Astrocyte (in vitro differentiated cells and primary cell): ENCODE measurements around the gene TNFRSF18. TPM values are rescaled to one million over a fixed set of nuclear protein-coding genes. Genes with fewer than 3 reads are reported as not detected.

Experiments used
- DNase-seq: peaks from one replicate; pipeline ENCODE4 v3.0.0-alpha.2; 2010; ENCODE audit warnings: low read depth
- FAIRE-seq: peaks from 2 replicates; lab custom pipeline; 2011; peaks lifted over from hg19 to GRCh38; lab: Jason Lieb, UNC
- H2AFZ ChIP-seq: 2 replicates; pipeline ENCODE4 v1.6.0; 2012; ENCODE audit warnings: low read depth, low read length, inconsistent platforms
- H3K27ac ChIP-seq: 2 replicates; pipeline ENCODE4 v1.5.1; 2011; ENCODE audit warnings: low read depth, low read length, inconsistent platforms
- H3K27me3 ChIP-seq: 2 replicates; pipeline ENCODE4 v1.6.0; 2011; ENCODE audit warnings: low read length, inconsistent platforms; ENCODE audit not compliant: insufficient read depth
- H3K36me3 ChIP-seq: 2 replicates; pipeline ENCODE4 v1.5.1; 2011; ENCODE audit warnings: low read length, inconsistent platforms; ENCODE audit not compliant: insufficient read depth
- H3K4me1 ChIP-seq: 2 replicates; pipeline ENCODE4 v1.5.1; 2011; ENCODE audit warnings: low read length, inconsistent platforms; ENCODE audit not compliant: insufficient read depth
- H3K4me2 ChIP-seq: 2 replicates; pipeline ENCODE4 v1.6.0; 2012; ENCODE audit warnings: low read length, inconsistent platforms
- H3K4me3 ChIP-seq: 2 replicates; pipeline ENCODE4 v1.5.1; 2011; ENCODE audit warnings: low read depth, mild to moderate bottlenecking, low read length, inconsistent platforms; ENCODE audit not compliant: insufficient read depth
- H3K79me2 ChIP-seq: 2 replicates; pipeline ENCODE4 v1.6.0; 2012; ENCODE audit warnings: mild to moderate bottlenecking, low read length, inconsistent platforms; ENCODE audit not compliant: insufficient read depth
- H3K9ac ChIP-seq: 2 replicates; pipeline ENCODE4 v1.6.0; 2012; ENCODE audit warnings: mild to moderate bottlenecking, low read length, inconsistent platforms
- H3K9me3 ChIP-seq: 2 replicates; pipeline ENCODE4 v1.5.1; 2012; ENCODE audit warnings: low read depth, mild to moderate bottlenecking, low read length, inconsistent platforms; ENCODE audit not compliant: insufficient read depth
- H4K20me1 ChIP-seq: 2 replicates; pipeline ENCODE4 v1.6.0; 2012; ENCODE audit warnings: low read length, inconsistent platforms; ENCODE audit not compliant: insufficient read depth
- H3K27ac Mint-ChIP-seq: one replicate; pipeline ENCODE4 v1.8.0; 2021; ENCODE audit warnings: mild to moderate bottlenecking, mixed read lengths; ENCODE audit not compliant: unreplicated experiment
- H3K27me3 Mint-ChIP-seq: one replicate; pipeline ENCODE4 v1.8.0; 2021; ENCODE audit warnings: low read depth, mixed read lengths; ENCODE audit not compliant: unreplicated experiment
- H3K36me3 Mint-ChIP-seq: one replicate; pipeline ENCODE4 v1.8.0; 2021; ENCODE audit warnings: low read depth, mixed read lengths; ENCODE audit not compliant: unreplicated experiment
- H3K4me1 Mint-ChIP-seq: one replicate; pipeline ENCODE4 v1.8.0; 2021; ENCODE audit warnings: low read depth, mixed read lengths; ENCODE audit not compliant: unreplicated experiment
- H3K4me3 Mint-ChIP-seq: one replicate; pipeline ENCODE4 v1.8.0; 2021; ENCODE audit warnings: mild to moderate bottlenecking, moderate library complexity, mixed read lengths; ENCODE audit not compliant: unreplicated experiment
- H3K9me3 Mint-ChIP-seq: one replicate; pipeline ENCODE4 v1.8.0; 2021; ENCODE audit warnings: mild to moderate bottlenecking, mixed read lengths; ENCODE audit not compliant: unreplicated experiment
- CTCF ChIP-seq: IDR thresholded peaks from 2 replicates; pipeline ENCODE4 v1.5.1; 2011; ENCODE audit warnings: low read depth, mild to moderate bottlenecking, inconsistent platforms, low read length, moderate library complexity; ENCODE audit not compliant: insufficient read depth
- EZH2 ChIP-seq: IDR thresholded peaks from 2 replicates; pipeline ENCODE4 v1.6.1; 2012; ENCODE audit warnings: mild to moderate bottlenecking, low read length, inconsistent platforms; ENCODE audit not compliant: insufficient read depth
- total RNA-seq: library from RNA; stranded (reverse); gene quantifications from 2 replicates; pipeline ENCODE4 v1.2.1, GENCODE V29; 2021

The TNFRSF18 gene
- total RNA-seq, 1 donor from 2014 or later = 0.66 TPM

GRCh38 chr1:1244192-1244811 is 37.9 kb upstream of the TNFRSF18 start:
- DNase-seq (no peak), FAIRE-seq (no peak)
- Mint-ChIP-seq H3K4me1 (no peaks in the 10 kb centered on the region), H3K27ac (no peak overlapping the region), H3K4me3 (no peak overlapping the region), H3K36me3 (no peaks in the 10 kb centered on the region), H3K9me3 (no peaks in the 10 kb centered on the region), H3K27me3 (no peaks in the 10 kb centered on the region)
- H4K20me1 ChIP-seq = peaks cover 6% of the 10 kb centered on the region
- H3K4me3 ChIP-seq = no peak overlapping the region
- H3K9ac ChIP-seq = no peak overlapping the region
- no peak overlapping the region for H3K27ac ChIP-seq
- no peak overlapping the region for H2AFZ ChIP-seq
- H3K4me2 ChIP-seq = no peak overlapping the region
- no peaks in the 10 kb centered on the region for H3K36me3 ChIP-seq
- no peaks in the 10 kb centered on the region for H3K79me2 ChIP-seq
- H3K9me3 ChIP-seq = no peaks in the 10 kb centered on the region
- peaks cover 3% of the 10 kb centered on the region for H3K27me3 ChIP-seq
- TF ChIP-seq CTCF = no peak
- TF ChIP-seq EZH2 = no peak
- no peaks in the 10 kb centered on the region for H3K4me1 ChIP-seq

DNA sequence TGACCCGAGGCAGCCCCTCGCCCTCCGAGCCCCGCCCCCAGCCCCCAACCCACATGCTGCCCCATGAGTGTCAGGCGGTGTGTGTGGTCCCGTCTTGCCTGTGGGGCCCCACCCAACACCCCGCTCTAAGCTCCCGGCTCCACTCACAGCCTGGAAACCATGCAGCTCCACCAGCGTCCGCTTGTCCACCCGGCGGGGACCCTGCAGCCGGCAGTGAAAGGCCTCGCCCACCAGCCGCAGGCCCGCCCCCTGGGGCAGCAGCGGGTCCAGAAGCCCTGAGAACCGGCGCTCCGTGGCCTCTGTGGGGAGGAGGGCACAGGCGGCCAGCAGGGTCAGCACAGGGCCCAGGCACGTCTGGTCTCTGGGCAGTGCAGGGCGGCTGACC is 37.4 kb upstream of the TNFRSF18 start:
- Histone ChIP-seq H3K4me1 (no peaks in the 10 kb centered on the region), H3K27me3 (peaks cover 3% of the 10 kb centered on the region), H3K9me3 (no peaks in the 10 kb centered on the region), H3K9ac (no peak overlapping the region), H3K79me2 (no peaks in the 10 kb centered on the region), H2AFZ (no peak overlapping the region), H3K27ac (no peak overlapping the region), H3K36me3 (no peaks in the 10 kb centered on the region), H3K4me2 (no peak overlapping the region), H3K4me3 (no peak overlapping the region), H4K20me1 (peaks cover 6% of the 10 kb centered on the region)
- Mint-ChIP-seq H3K4me1 (no peaks in the 10 kb centered on the region), H3K36me3 (no peaks in the 10 kb centered on the region), H3K9me3 (no peaks in the 10 kb centered on the region), H3K27ac (no peak overlapping the region), H3K4me3 (no peak overlapping the region), H3K27me3 (no peaks in the 10 kb centered on the region)
- FAIRE-seq (no peak), DNase-seq (no peak)
- TF ChIP-seq EZH2 = no peak
- TF ChIP-seq CTCF = no peak

- H3K27me3 ChIP-seq = peaks cover 3% of the 10 kb centered on the region
- FAIRE-seq (no peak), DNase-seq (no peak)
- H3K4me2 ChIP-seq = no peak overlapping the region
- H3K36me3 ChIP-seq = no peaks in the 10 kb centered on the region
- H3K79me2 ChIP-seq = no peaks in the 10 kb centered on the region
- H3K4me3 ChIP-seq = no peak overlapping the region
- peaks cover 6% of the 10 kb centered on the region for H4K20me1 ChIP-seq
- no peaks in the 10 kb centered on the region for H3K4me1 ChIP-seq
- no peak overlapping the region for H3K27ac ChIP-seq
- no peaks in the 10 kb centered on the region for H3K9me3 ChIP-seq
- no peak overlapping the region for H2AFZ ChIP-seq
- H3K4me3 Mint-ChIP-seq = no peak overlapping the region
- TF ChIP-seq CTCF (no peak), EZH2 (no peak)
- no peaks in the 10 kb centered on the region for H3K9me3 Mint-ChIP-seq
- no peaks in the 10 kb centered on the region for H3K4me1 Mint-ChIP-seq
- no peaks in the 10 kb centered on the region for H3K27me3 Mint-ChIP-seq
- H3K36me3 Mint-ChIP-seq = no peaks in the 10 kb centered on the region
- H3K9ac ChIP-seq = no peak overlapping the region
- no peak overlapping the region for H3K27ac Mint-ChIP-seq
Measured at GRCh38 chr1:1243266-1243660, 36.9 kb upstream of the TNFRSF18 start.
